ENCODE results near the gene KANK2. TPM values are rescaled to one million over a fixed set of nuclear protein-coding genes. Genes with fewer than 3 reads are reported as not detected.

KANK2 gene
- total RNA-seq (2022) (17.6 and 21.2 TPM in 2 replicates), Bru-seq, nascent RNA (percentile 44 among the genes with signal in this experiment), BruChase-seq, experiment 1, labeled RNA remaining after a 2-hour chase (percentile 52 among the genes with signal in this experiment), BruChase-seq, experiment 2, labeled RNA remaining after a 6-hour chase (percentile 59 among the genes with signal in this experiment)
- long read RNA-seq, partial matches to known transcripts, result 1 of 11 reads
- long read RNA-seq, other reads (novel, unspliced or antisense), result 10 of 11 reads

- Mint-ChIP-seq H3K27me3 (ENCODE audit: insufficient read depth, unreplicated experiment) (no peaks in the 10 kb centered on the region), H3K36me3 (ENCODE audit: insufficient read depth, unreplicated experiment) (peaks cover 29% of the 10 kb centered on the region), H3K9me3 (ENCODE audit: unreplicated experiment) (no peaks in the 10 kb centered on the region), H3K4me3 (ENCODE audit: unreplicated experiment) (peak within 1 kb of the TSS; percentile 88), H3K27ac (ENCODE audit: unreplicated experiment) (peak within 1 kb of the TSS; percentile 55), H3K4me1 (ENCODE audit: low read depth, unreplicated experiment) (no peaks in the 10 kb centered on the region)
- TF ChIP-seq CTCF (IDR thresholded peaks at IDR 0.05; ENCODE audit: insufficient read depth in 1 of 2, low read depth in 1 of 2, low read length in 1 of 2, severe bottlenecking in 1 of 2, unreplicated experiment in 1 of 2), result no peak
- BruUV-seq (replicated peaks), result no TSS peak
- ChIA-PET POLR2A (interaction anchor here (0.6 to 1.5 kb wide), 5 partner anchors 30 to 370 kb away, joined by 3 to 6 read pairs (median 4); partner anchors contain the start of genes CCDC159 and TMEM205), CTCF (interaction anchor here (0.5 to 0.6 kb wide), 3 partner anchors 65 to 223 kb away, joined by 4 to 8 read pairs (median 7); partner anchors contain the start of gene DOCK6)
- Histone ChIP-seq H3K9me3 (no peaks in the 10 kb centered on the region), H3K36me3 (ENCODE audit: control insufficient read depth, insufficient read depth, low read length) (no peaks in the 10 kb centered on the region; the same call in 1 of the 2 replicates), H3K4me3 (ENCODE audit: low read depth, low read length) (peak within 1 kb of the TSS; percentile 88), H3K4me1 (no peaks in the 10 kb centered on the region), H3K27me3 (replicated peaks; ENCODE audit: control insufficient read depth, insufficient read depth, low read length) (no peaks in the 10 kb centered on the region)
- intact Hi-C loops (cut with micrococcal nuclease; ENCODE audit: unreplicated experiment), result no loop called here
- DNase-seq, result peak; percentile 93 to 94
Observed at GRCh38 chr19:11197291-11198174, at the start of gene KANK2. KANK2 (minus strand) TSS chr19:11197545; CDS start chr19:11194511, 3,034 bp downstream.

GRCh38 chr19:11246941-11247340 lies 49.6 kb upstream of the KANK2 start:
- no peak overlapping the region for H3K27ac Mint-ChIP-seq (ENCODE audit: unreplicated experiment)
- no peak overlapping the region for H3K4me3 Mint-ChIP-seq (ENCODE audit: unreplicated experiment)
- no peak for TF ChIP-seq CTCF (IDR thresholded peaks at IDR 0.05; ENCODE audit: insufficient read depth in 1 of 2, low read depth in 1 of 2, low read length in 1 of 2, severe bottlenecking in 1 of 2, unreplicated experiment in 1 of 2)
- ChIA-PET POLR2A (no interaction called here), CTCF (no interaction called here)
- DNase-seq, result no peak
- Histone ChIP-seq H3K9me3 (no peaks in the 10 kb centered on the region), H3K4me3 (ENCODE audit: low read depth, low read length) (no peak overlapping the region), H3K36me3 (ENCODE audit: control insufficient read depth, insufficient read depth, low read length) (peaks cover 5% of the 10 kb centered on the region), H3K27me3 (replicated peaks; ENCODE audit: control insufficient read depth, insufficient read depth, low read length) (no peaks in the 10 kb centered on the region), H3K4me1 (no peaks in the 10 kb centered on the region)
- BruUV-seq (replicated peaks), result no TSS peak
- peaks cover 60% of the 10 kb centered on the region for H3K36me3 Mint-ChIP-seq (ENCODE audit: insufficient read depth, unreplicated experiment)
- intact Hi-C loops (cut with micrococcal nuclease; ENCODE audit: unreplicated experiment), result no loop called here
- H3K4me1 Mint-ChIP-seq (ENCODE audit: low read depth, unreplicated experiment), result no peaks in the 10 kb centered on the region
- no peaks in the 10 kb centered on the region for H3K9me3 Mint-ChIP-seq (ENCODE audit: unreplicated experiment)
- no peaks in the 10 kb centered on the region for H3K27me3 Mint-ChIP-seq (ENCODE audit: insufficient read depth, unreplicated experiment)

GRCh38 chr19:11244846-11245589 lies 47.7 kb upstream of the KANK2 start:
- intact Hi-C loops (cut with micrococcal nuclease; ENCODE audit: unreplicated experiment), result no loop called here
- H3K36me3 ChIP-seq (ENCODE audit: control insufficient read depth, insufficient read depth, low read length), result peaks cover 2% of the 10 kb centered on the region
- H3K9me3 ChIP-seq, result no peaks in the 10 kb centered on the region
- CTCF ChIA-PET, result no interaction called here
- no peak for TF ChIP-seq CTCF (IDR thresholded peaks at IDR 0.05; ENCODE audit: insufficient read depth in 1 of 2, low read depth in 1 of 2, low read length in 1 of 2, severe bottlenecking in 1 of 2, unreplicated experiment in 1 of 2)
- no TSS peak for BruUV-seq (replicated peaks)
- DNase-seq, result no peak
- Mint-ChIP-seq H3K27ac (ENCODE audit: unreplicated experiment) (no peak overlapping the region), H3K4me1 (ENCODE audit: low read depth, unreplicated experiment) (no peaks in the 10 kb centered on the region), H3K36me3 (ENCODE audit: insufficient read depth, unreplicated experiment) (peaks cover 59% of the 10 kb centered on the region), H3K9me3 (ENCODE audit: unreplicated experiment) (no peaks in the 10 kb centered on the region), H3K4me3 (ENCODE audit: unreplicated experiment) (no peak overlapping the region), H3K27me3 (ENCODE audit: insufficient read depth, unreplicated experiment) (no peaks in the 10 kb centered on the region)
- H3K4me1 ChIP-seq, result no peaks in the 10 kb centered on the region
- POLR2A ChIA-PET, result no interaction called here
- no peaks in the 10 kb centered on the region for H3K27me3 ChIP-seq (replicated peaks; ENCODE audit: control insufficient read depth, insufficient read depth, low read length)
- no peak overlapping the region for H3K4me3 ChIP-seq (ENCODE audit: low read depth, low read length)
